Small intestine (tissue), 7 donors: ENCODE results near the gene TANGO6. TPM values are rescaled to one million over a fixed set of nuclear protein-coding genes. Genes with fewer than 3 reads are reported as not detected.

ENCODE experiments used
- DNase-seq, 2 donors: peaks; one replicate each; pipeline versions ENCODE4 v3.0.0 to v3.0.0-alpha.2; 2013
- FAIRE-seq: peaks from 2 replicates; lab custom pipeline; 2012; peaks lifted over from hg19 to GRCh38; lab: Jason Lieb, UNC
- H3K27ac ChIP-seq, 3 donors: one replicate each; pipeline ENCODE4 v1.5.1; 2013; ENCODE audit warnings: low read length in 2 of 3, mild to moderate bottlenecking in 2 of 3, control low read depth in 1 of 3, inconsistent platforms in 1 of 3, low read depth in 1 of 3, moderate library complexity in 1 of 3
- H3K27me3 ChIP-seq, 3 donors: one replicate each; pipeline ENCODE4 v1.6.1; 2013; ENCODE audit warnings: low read length in 3 of 3, inconsistent platforms in 1 of 3; ENCODE audit not compliant: control insufficient read depth in 3 of 3, insufficient read depth in 3 of 3
- H3K36me3 ChIP-seq, 3 donors: one replicate each; pipeline ENCODE4 v1.6.1; 2013; ENCODE audit warnings: low read length in 3 of 3, inconsistent platforms in 1 of 3, low read depth in 1 of 3, mild to moderate bottlenecking in 1 of 3, moderate library complexity in 1 of 3; ENCODE audit not compliant: control insufficient read depth in 3 of 3, insufficient read depth in 2 of 3
- H3K4me1 ChIP-seq, 3 donors: one replicate each; pipeline ENCODE4 v1.6.1; 2013; ENCODE audit warnings: low read length in 2 of 3, inconsistent platforms in 1 of 3, low read depth in 1 of 3, mild to moderate bottlenecking in 1 of 3, moderate library complexity in 1 of 3; ENCODE audit not compliant: control insufficient read depth in 3 of 3, insufficient read depth in 2 of 3
- H3K4me3 ChIP-seq, 3 donors: one replicate each; pipeline ENCODE4 v1.5.1; 2013; ENCODE audit warnings: low read length in 3 of 3, control low read depth in 1 of 3, inconsistent platforms in 1 of 3, low read depth in 1 of 3, mild to moderate bottlenecking in 1 of 3, moderate library complexity in 1 of 3
- H3K9me3 ChIP-seq, 2 donors: one replicate each; pipeline ENCODE4 v1.6.1; 2013; ENCODE audit warnings: low read depth in 1 of 2, low read length in 1 of 2; ENCODE audit not compliant: control insufficient read depth in 2 of 2, insufficient read depth in 1 of 2
- WGBS, 3 donors: extraction: QIAGEN DNeasy Blood & Tissue Kit; methylation state at CpG; one replicate each; pipeline ENCODE4 v1.1.7; 2013; 5-methylcytosine and 5-hydroxymethylcytosine counted together
- polyA plus RNA-seq, 4 donors: library from polyadenylated mRNA; stranded (reverse) in 3 of 4; unstranded in 1 of 4; fragments of 200-250 nt in 3 of 4; fragments of 120-200 nt in 1 of 4; gene quantifications; one replicate each; pipeline versions ENCODE4 v1.2.1 to v1.2.3, GENCODE V29; 2013
- donor health status: healthy with polysubstance abuse.
- donor health status: control.
- donor health status: control.
- donor health status: Bipolar disorder and iron deficiency.
- donor health status: healthy.

Gene TANGO6
- polyA plus RNA-seq, 4 donors: 0.67 to 7.7 (median 2.9) TPM

- Histone ChIP-seq H3K27ac (peak within 1 kb of the TSS in 1 of 3 donors; percentile 32), H3K27me3 (peaks cover 0 to 28% (median 2%) of the 10 kb centered on the region in 3 donors), H3K36me3 (peaks cover 0 to 16% (median 6%) of the 10 kb centered on the region in 3 donors), H3K9me3 (no peaks in the 10 kb centered on the region), H3K4me1 (peaks cover 0 to 14% (median 14%) of the 10 kb centered on the region in 3 donors), H3K4me3 (peak within 1 kb of the TSS; percentile 37 to 54 (median 46))
- FAIRE-seq (no peak), DNase-seq (peak; percentile 65 to 82)
- 0 to 1% (median 0%) methylated on average over 45 to 80 of the region's 80 CpGs for WGBS, 3 donors
Measured at GRCh38 chr16:69105501-69106361, 262.4 kb downstream of the TANGO6 start, which contains the start of gene HAS3. Gene HAS3, plus strand, starts transcription at chr16:69105653. Its CDS starts 3,743 bp downstream, at chr16:69109396.

GRCh38 chr16:69106491-69107315, 263.4 kb downstream of the TANGO6 start:
- Histone ChIP-seq H3K9me3 (no peaks in the 10 kb centered on the region), H3K27me3 (peaks cover 0 to 28% (median 2%) of the 10 kb centered on the region in 3 donors), H3K4me3 (peak overlapping the region; percentile 37 to 54 (median 46)), H3K4me1 (peaks cover 0 to 14% (median 14%) of the 10 kb centered on the region in 3 donors), H3K27ac (no peak overlapping the region), H3K36me3 (peaks cover 0 to 24% (median 6%) of the 10 kb centered on the region in 3 donors)
- DNase-seq (peak; percentile 17 to 46), FAIRE-seq (no peak)
- WGBS, 3 donors: 1% methylated on average over 40 to 55 of the region's 55 CpGs

GRCh38 chr16:69107316-69107962, 264.1 kb downstream of the TANGO6 start:
- DNase-seq (peak; percentile 46 to 54), FAIRE-seq (no peak)
- Histone ChIP-seq H3K27ac (no peak overlapping the region), H3K27me3 (peaks cover 0 to 28% (median 2%) of the 10 kb centered on the region in 3 donors), H3K4me3 (peak overlapping the region in 2 of 3 donors; percentile 46 to 54), H3K9me3 (no peaks in the 10 kb centered on the region), H3K4me1 (peaks cover 0 to 14% (median 12%) of the 10 kb centered on the region in 3 donors), H3K36me3 (peaks cover 0 to 29% (median 6%) of the 10 kb centered on the region in 3 donors)
- 3 to 6% (median 5%) methylated on average over 46 to 52 of the region's 52 CpGs for WGBS, 3 donors

GRCh38 chr16:69108064-69108904, 265.0 kb downstream of the TANGO6 start:
- no peak for DNase-seq
- 54 to 67% (median 57%) methylated on average over 9 of the region's 9 CpGs for WGBS, 3 donors
- FAIRE-seq: no peak
- H3K36me3 ChIP-seq: peaks cover 0 to 38% (median 6%) of the 10 kb centered on the region in 3 donors
- H3K4me1 ChIP-seq: peaks cover 0 to 14% (median 10%) of the 10 kb centered on the region in 3 donors
- H3K9me3 ChIP-seq: no peaks in the 10 kb centered on the region
- H3K27me3 ChIP-seq: peaks cover 0 to 28% (median 2%) of the 10 kb centered on the region in 3 donors
- H3K27ac ChIP-seq: no peak overlapping the region
- H3K4me3 ChIP-seq: no peak overlapping the region

- Histone ChIP-seq H3K4me3 (no peak overlapping the region), H3K27ac (no peak overlapping the region), H3K27me3 (peaks cover 0 to 28% (median 2%) of the 10 kb centered on the region in 3 donors), H3K9me3 (no peaks in the 10 kb centered on the region), H3K36me3 (peaks cover 0 to 44% (median 6%) of the 10 kb centered on the region in 3 donors), H3K4me1 (peaks cover 0 to 14% (median 10%) of the 10 kb centered on the region in 3 donors)
- DNase-seq (no peak), FAIRE-seq (no peak)
- WGBS, 3 donors: 90 to 96% (median 93%) methylated on average over 4 of the region's 4 CpGs
Measured at GRCh38 chr16:69108905-69109252, 265.5 kb downstream of the TANGO6 start.

- Histone ChIP-seq H3K27ac (no peak overlapping the region), H3K4me1 (peaks cover 0 to 14% (median 10%) of the 10 kb centered on the region in 3 donors), H3K4me3 (no peak overlapping the region), H3K27me3 (peaks cover 0 to 28% (median 2%) of the 10 kb centered on the region in 3 donors), H3K36me3 (peaks cover 0 to 52% (median 6%) of the 10 kb centered on the region in 3 donors), H3K9me3 (no peaks in the 10 kb centered on the region)
- 94 to 98% (median 96%) methylated on average over 42 to 48 of the region's 48 CpGs for WGBS, 3 donors
- DNase-seq: no peak
- no peak for FAIRE-seq
Measured at GRCh38 chr16:69109486-69110270, 266.3 kb downstream of the TANGO6 start.

GRCh38 chr16:69110406-69110805, 267.1 kb downstream of the TANGO6 start:
- Histone ChIP-seq H3K9me3 (no peaks in the 10 kb centered on the region), H3K36me3 (peaks cover 0 to 59% (median 6%) of the 10 kb centered on the region in 3 donors), H3K27me3 (peaks cover 0 to 25% (median 2%) of the 10 kb centered on the region in 3 donors), H3K4me1 (peaks cover 0 to 14% (median 10%) of the 10 kb centered on the region in 3 donors), H3K27ac (no peak overlapping the region), H3K4me3 (no peak overlapping the region)
- DNase-seq (no peak), FAIRE-seq (no peak)
- 92 to 95% (median 94%) methylated on average over 7 of the region's 7 CpGs for WGBS, 3 donors
